GM18526 (cell line): ENCODE measurements around the gene PRND.

Experiments
- POLR2A ChIP-seq: IDR thresholded peaks from 3 replicates; pipeline ENCODE4 v1.6.1; 2011; ENCODE audit not compliant: insufficient read length; ENCODE audit errors: extremely low read depth

PRND gene, protein sequence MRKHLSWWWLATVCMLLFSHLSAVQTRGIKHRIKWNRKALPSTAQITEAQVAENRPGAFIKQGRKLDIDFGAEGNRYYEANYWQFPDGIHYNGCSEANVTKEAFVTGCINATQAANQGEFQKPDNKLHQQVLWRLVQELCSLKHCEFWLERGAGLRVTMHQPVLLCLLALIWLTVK

DNA sequence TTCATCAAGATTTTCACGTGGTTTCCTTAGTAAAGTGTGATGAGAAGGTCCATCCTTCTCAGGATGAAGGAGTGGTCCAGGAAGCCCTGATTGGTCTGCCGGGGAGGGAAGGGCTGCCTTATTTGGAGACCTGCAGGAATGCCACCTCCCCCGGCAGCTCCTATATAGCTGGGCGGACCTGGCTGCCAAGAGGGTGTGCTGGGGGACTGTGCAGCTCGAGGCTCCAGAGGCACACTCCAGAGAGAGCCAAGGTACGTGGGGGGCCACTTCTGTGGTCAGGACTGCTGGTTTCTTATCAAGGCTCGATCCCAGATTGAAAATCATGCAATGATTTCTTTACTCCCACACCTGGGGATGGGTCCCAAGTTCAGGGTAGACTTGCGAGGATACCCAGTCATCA lies at the start of gene PRND:
Gene PRND (plus strand): TSS at position 191 of the 400 bp plus-strand sequence. CDS start 2,643 bp downstream, outside the sequence.
- TF ChIP-seq POLR2A = no peak

DNA sequence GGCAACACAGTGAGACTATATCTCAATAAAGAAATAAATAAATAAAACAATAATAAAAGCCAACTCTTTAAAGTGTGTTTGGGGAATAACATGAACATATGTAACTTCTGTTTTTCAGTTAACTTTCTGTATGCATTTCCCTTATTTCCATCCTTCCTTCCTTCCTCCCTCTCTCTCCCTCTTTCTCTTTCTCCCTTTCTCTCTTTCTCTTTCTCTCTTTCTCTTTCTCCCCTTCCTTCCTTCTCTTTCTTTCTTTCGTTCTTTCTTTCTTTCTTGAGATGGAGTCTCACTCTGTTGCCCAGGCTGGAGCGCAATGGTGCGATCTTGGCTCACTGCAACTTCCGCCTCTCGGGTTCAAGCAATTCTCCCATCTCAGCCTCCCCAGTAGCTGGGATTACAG lies 48.8 kb upstream of the PRND start:
- TF ChIP-seq POLR2A = no peak

DNA sequence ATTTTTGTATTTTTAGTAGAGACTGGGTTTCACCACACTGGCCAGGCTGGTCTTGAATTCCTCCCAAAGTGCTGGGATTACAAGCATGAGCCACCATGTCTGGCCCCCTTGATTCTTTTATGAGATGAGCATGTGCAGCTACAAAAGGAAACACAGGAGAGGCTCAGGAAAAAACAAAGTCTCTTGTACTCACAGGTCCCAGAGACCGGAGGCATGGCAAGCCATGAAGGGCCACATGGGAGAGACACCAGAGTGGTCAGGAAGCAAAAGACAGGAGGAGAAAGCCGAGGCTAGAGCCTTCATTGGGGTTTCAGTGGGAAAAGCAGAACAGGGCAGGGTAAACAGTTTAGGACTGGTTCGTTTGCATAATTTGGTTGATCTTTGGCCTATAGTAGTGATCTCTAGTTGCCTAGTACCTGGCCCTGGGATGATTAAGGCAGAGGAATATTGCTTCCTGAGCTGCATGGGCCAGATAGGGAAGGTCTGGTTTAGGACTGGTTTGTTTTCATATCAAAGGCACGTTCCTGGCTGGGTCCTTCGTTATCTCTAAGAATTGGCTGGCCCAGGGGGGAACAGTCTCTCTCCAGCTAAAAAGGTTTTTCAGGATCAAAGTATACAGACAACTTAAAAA lies 48.2 kb upstream of the PRND start:
- no peak for TF ChIP-seq POLR2A

DNA sequence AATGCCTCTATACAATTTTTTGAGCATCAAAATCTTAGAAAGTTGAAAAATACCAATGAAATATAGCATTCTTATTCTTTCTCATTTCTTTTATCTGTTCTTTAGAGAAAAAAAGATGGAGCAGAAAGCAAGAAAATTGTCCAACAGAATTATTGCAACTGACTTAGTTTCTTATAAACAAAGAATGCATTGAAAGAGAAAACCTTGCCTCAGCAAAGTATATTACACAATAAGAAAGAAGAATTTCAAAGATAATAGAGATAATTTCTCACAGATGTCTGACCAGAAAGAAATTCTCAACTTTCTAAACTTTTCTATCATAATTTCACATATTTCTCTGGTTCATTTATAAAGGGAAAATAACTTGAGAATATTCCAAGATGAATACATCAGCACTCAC lies 47.0 kb upstream of the PRND start:
- TF ChIP-seq POLR2A = no peak

DNA sequence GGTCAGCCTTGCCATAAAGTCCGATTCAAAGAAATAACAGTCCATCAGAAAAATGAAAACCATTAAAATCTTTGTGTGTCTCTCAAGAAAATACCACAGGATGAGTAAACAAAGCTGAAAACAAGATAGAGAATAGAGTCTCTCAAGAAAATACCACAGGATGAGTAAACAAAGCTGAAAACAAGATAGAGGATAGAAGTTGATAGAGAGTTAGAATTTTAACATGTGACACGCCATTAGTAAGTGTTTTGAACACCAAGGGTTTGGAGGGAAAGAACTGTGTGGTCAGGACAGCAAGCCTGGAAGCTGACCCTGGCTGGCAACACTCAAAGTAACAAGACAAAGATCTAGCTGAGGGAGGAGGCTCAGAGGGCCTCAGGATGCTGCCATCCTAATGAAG lies 43.9 kb upstream of the PRND start:
- no peak for TF ChIP-seq POLR2A

DNA sequence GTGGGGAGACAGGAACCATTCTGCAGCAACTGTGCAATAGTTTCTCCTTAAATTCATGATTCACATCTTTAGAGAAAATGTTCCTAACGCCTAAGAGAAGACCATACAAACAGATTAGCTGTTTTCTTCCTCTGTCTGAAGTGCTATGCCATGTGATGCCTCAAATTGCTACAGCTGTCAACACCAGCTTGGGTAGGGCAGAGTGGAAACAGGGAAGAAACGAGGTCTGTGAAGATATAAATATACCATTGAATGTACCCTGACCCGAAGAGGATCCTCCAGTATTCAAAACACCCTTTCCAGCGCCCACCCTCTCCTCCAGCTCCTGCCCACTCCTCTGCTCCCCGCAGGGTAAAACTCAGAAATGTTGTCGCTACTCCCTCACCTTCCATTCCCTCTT lies 40.3 kb upstream of the PRND start:
- no peak for TF ChIP-seq POLR2A

DNA sequence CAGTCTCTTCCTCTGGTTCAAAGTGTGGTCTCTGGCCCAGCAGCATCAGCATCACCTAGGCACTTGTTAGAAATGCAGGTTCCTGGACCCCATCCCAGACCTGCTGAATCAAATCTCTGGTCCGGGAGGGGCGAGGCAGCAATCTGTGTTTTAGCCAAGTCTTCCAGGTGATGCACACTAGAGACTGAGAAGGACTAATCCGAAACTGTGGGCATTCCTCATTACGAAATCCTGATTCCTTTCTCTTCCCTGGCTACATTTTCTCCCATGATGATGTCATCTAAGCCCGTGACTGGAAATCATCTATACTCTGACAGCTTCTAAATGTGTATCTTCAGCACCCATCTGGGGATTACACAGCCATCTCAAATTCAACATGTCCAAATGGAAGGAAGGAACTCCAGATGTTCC lies 39.7 kb upstream of the PRND start:
- TF ChIP-seq POLR2A = no peak

DNA sequence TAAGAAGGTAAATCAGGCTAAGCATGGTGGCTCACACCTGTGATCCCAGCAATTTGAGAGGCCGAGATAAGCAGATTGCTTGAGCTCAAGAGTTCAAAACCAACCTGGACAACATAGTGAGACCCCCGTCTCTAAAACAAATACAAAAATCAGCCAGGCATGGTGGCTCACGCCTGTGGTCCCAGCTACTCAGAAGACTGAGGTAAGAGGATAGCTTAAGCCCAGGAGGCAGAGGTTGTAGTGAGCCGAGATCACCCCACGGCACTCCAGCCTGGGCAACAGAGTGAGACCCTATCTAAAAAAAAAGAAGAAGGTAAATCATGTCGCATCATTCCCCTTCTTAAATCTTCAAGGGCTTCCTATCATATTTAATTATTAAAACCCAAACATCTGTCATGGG lies 39.0 kb upstream of the PRND start:
- no peak for TF ChIP-seq POLR2A

DNA sequence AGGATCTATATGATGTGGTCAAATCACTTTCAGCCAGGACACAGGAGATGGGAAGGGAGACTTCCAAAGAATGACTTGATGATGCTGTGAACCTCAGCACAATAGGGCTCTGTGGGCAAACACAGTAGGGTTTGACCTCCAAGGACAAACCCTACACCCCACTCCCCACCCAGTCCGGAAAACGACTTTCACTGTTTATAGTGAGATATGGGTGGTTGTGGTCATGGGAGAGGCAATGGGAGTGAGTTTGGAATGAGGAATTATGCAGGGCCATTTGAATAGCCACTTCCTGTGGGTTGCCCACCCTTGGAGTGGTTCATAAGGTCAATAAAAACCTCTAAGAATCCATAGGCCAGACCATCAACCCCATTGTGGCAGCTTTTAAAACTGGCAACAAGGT lies 38.4 kb upstream of the PRND start:
- TF ChIP-seq POLR2A = no peak

DNA sequence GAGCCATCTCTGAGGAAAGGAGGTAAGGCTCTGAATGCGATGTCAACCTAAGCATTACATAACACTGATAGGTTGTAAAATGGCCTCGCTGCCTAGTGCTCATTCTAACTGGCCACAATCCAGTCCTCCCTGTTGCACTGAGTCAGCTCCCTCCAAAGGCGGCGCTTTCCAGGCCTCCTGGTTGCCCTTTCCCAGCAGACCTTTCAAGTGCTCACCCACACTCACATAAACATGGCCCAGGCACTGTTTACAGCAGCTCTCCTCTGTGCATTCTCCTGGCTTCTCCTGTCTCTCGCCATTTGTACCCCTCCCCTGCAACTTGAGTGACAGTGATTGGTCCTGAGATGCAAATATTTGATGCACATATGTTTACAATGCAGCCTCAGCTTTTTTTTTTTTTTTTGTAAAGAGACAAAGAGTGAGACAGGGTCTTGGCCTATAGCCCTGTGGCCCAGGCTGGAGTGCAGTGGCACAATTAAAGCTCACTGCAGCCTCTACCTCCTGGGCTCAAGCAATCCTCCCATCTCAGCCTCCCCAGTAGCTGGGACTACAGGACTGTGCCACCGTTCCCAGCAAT lies 36.8 kb upstream of the PRND start:
- no peak for TF ChIP-seq POLR2A

DNA sequence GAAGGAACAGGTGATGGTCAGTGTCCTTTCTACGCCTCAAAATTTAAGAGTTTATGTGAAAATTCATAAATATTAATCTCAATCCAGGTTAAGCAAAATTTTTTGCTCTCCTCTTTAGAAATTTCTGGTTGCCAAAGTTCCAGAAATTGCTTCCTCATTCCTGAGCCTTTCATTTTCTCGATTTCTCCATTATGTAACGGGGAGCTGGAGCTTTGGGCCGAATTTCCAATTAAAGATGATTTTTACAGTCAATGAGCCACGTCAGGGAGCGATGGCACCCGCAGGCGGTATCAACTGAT lies 35.8 kb upstream of the PRND start:
- TF ChIP-seq POLR2A = no peak

DNA sequence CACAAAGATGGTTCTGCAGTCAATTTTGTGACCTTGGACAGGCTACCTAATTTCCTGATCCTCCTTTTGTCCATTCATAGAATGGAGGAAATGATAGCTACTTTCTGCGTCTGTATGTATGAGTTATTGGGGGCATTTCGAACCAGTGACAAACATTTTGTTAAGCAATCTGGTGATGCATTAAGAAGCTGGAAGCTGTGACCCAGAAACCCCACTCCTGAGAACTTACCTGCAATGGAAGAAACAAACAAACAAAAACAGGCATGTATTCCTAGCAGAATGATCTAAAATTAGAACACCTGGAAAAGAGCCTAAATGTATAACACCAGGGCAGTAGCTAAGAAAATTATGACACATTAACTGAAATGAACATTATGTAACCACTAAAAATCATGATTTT lies 33.4 kb upstream of the PRND start:
- TF ChIP-seq POLR2A = no peak

DNA sequence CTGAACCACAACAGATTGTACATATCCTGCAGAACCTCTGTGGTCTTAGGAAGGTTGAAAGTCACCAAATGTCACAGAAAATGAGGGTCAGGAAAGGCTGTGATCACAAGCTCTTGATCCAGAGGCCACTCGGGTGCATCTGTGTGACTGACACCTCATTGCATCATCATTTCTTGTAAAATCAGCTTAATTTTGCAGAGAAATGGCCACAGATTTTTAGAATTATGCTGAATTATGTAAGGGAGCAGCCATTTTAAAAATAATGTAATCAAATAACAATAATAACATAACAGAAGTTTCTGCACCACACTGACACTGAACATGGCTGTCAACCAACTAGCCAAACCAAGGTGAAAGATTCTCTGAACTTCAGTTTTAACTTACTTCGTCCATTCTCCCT lies 32.5 kb upstream of the PRND start:
- no peak for TF ChIP-seq POLR2A

DNA sequence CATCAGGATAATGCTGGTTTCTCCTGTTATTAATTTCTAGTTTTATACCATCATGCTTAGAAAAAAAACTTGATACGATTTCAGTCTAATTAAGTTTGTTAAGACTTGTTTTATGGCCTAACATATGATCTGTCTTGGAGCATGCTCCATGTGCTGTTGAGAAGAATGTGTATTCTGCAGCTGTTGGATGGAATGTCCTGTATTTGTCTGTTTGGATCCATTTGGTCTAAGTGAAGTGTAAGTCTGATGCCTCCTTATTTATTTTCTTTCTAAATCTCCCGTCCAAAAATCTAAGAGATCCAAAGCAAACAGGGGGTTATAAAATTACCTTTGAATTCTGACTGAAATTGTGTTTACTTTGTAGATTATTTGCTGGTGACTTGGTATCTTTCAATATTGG lies 30.0 kb upstream of the PRND start:
- no peak for TF ChIP-seq POLR2A

DNA sequence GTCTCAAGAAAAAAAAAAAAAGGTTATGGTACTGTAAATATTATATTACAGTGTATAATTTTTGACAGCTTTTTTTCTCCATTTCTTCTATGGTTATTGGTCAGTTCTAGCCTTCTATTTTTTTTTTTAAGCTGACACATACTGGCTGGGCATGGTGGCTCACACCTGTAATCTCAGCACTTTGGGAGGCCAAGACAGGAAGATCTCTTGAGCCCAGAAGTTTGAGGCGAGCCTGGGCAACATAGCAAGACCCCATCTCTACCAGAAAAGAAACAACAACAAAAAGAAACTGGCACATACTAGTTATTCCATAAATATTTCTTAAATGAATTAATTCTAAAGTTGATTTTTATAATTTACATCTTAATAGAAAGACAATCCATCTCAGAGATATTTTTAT lies 27.6 kb upstream of the PRND start:
- TF ChIP-seq POLR2A = no peak

DNA sequence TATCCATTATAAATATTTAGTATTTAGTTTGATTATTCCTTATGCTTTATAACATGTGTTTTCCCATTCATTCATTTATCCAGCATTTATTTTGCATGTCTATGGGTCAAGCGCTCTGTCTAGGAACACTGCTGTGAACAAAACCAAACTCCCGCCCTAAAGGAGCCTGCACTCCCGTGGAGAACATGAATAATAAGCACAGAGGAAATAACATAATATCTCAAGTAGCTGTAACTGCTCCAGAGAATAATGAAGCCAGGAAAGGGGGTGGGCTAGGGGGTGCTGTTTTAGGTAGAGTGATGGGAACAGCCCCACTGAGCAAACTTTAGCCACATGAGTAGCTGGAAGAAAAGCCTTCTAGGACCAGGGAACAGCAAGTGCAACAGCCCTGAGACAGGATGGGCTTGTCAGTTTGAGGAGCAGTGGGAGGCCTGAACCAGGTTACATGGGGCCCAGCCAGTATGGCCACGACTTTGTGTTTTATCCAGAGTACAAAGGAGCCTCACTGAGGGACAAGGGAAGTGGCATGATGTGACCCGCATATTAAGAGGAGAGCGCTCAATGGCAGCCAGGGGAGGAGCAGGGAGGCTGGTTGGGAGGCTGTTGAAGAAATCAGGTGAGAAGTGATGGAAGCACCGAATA lies 24.4 kb upstream of the PRND start:
- TF ChIP-seq POLR2A = no peak

DNA sequence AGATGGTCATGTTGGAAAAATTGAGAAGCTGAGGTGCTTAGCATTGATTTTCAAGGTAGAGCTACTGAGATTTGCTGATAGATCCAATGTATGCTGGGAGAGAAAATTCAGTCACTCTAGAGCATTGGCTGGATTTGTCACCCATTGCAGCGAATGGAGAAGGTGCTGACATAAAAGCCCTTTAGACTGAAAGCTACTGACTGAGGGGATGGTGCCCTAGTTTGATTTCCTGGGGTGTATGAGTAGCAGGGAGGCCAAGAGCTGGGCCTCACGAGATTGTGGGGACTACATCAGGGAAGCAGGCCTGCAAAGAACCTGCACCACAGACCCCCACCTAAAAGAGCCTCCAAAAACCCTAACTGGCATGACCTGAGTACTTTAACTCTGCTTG lies 23.9 kb upstream of the PRND start:
- TF ChIP-seq POLR2A = no peak

DNA sequence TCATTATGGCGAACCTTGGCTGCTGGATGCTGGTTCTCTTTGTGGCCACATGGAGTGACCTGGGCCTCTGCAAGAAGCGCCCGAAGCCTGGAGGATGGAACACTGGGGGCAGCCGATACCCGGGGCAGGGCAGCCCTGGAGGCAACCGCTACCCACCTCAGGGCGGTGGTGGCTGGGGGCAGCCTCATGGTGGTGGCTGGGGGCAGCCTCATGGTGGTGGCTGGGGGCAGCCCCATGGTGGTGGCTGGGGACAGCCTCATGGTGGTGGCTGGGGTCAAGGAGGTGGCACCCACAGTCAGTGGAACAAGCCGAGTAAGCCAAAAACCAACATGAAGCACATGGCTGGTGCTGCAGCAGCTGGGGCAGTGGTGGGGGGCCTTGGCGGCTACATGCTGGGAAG lies 22.5 kb upstream of the PRND start:
- TF ChIP-seq POLR2A = no peak
